Stomach smooth muscle (tissue), 2 donors: Measurements from ENCODE around the gene RPF1.
"Not testable (repeated sequence)": the region's sequence is repeated elsewhere in the genome, so short reads cannot be mapped to it uniquely, and the experiment has no call there.

Source experiments
- H3K27ac ChIP-seq: one replicate; pipeline ENCODE4 v1.7.0; 2013; ENCODE audit warnings: mild to moderate bottlenecking, low read length, inconsistent platforms
- H3K27me3 ChIP-seq, 2 donors: one replicate each; pipeline ENCODE4 v1.7.0; 2013; ENCODE audit warnings: low read length in 2 of 2; ENCODE audit not compliant: insufficient read depth in 2 of 2, control insufficient read depth in 1 of 2
- H3K36me3 ChIP-seq, 2 donors: one replicate each; pipeline ENCODE4 v1.7.0; 2013; ENCODE audit warnings: low read length in 2 of 2; ENCODE audit not compliant: control insufficient read depth in 2 of 2, insufficient read depth in 2 of 2
- H3K4me1 ChIP-seq: one replicate; pipeline ENCODE4 v1.7.0; 2013; ENCODE audit warnings: low read length; ENCODE audit not compliant: control insufficient read depth, insufficient read depth
- H3K4me3 ChIP-seq, 2 donors: one replicate each; pipeline ENCODE4 v1.7.0; 2013; ENCODE audit warnings: low read length in 2 of 2
- H3K9ac ChIP-seq, 2 donors: one replicate each; pipeline ENCODE4 v1.7.0; 2013; ENCODE audit warnings: low read length in 2 of 2, mild to moderate bottlenecking in 1 of 2
- H3K9me3 ChIP-seq, 2 donors: one replicate each; pipeline ENCODE4 v1.7.0; 2013; ENCODE audit warnings: low read length in 2 of 2; ENCODE audit not compliant: control insufficient read depth in 2 of 2
- donor health status: healthy.
- donor health status: Pancreatic carcinoma.

The RPF1 gene

GRCh38 chr1:84478876-84479868, at the start of gene RPF1:
Gene RPF1 (plus strand): TSS chr1:84479266. CDS start chr1:84479282, 16 bp downstream.
- Histone ChIP-seq H3K27me3 (peaks cover 0 to 2% of the 10 kb centered on the region in 2 donors), H3K9me3 (no peaks in the 10 kb centered on the region), H3K27ac (peak within 1 kb of the TSS; percentile 85), H3K9ac (peak within 1 kb of the TSS; percentile 83 to 95), H3K4me1 (peaks cover 10% of the 10 kb centered on the region), H3K36me3 (peaks cover 2 to 5% of the 10 kb centered on the region in 2 donors), H3K4me3 (peak within 1 kb of the TSS; percentile 88 to 100)

GRCh38 chr1:84430546-84430945, 48.5 kb upstream of the RPF1 start:
- Histone ChIP-seq H3K27me3 (no peaks in the 10 kb centered on the region), H3K36me3 (no peaks in the 10 kb centered on the region), H3K9ac (no peak overlapping the region), H3K4me1 (no peaks in the 10 kb centered on the region), H3K27ac (no peak overlapping the region), H3K4me3 (no peak overlapping the region), H3K9me3 (no peaks in the 10 kb centered on the region)

- no peaks in the 10 kb centered on the region for H3K4me1 ChIP-seq
- no peaks in the 10 kb centered on the region for H3K9me3 ChIP-seq
- no peaks in the 10 kb centered on the region for H3K36me3 ChIP-seq
- peak overlapping the region; percentile 60 to 67 for H3K4me3 ChIP-seq
- no peak overlapping the region for H3K27ac ChIP-seq
- peak overlapping the region; percentile 43 to 51 for H3K9ac ChIP-seq
- H3K27me3 ChIP-seq = no peaks in the 10 kb centered on the region
Measured at GRCh38 chr1:84433258-84434080, 45.6 kb upstream of the RPF1 start.

- Histone ChIP-seq H3K4me1 (no peaks in the 10 kb centered on the region), H3K9me3 (no peaks in the 10 kb centered on the region), H3K9ac (no peak overlapping the region), H3K4me3 (peak overlapping the region in 1 of 2 donors; percentile 67), H3K27me3 (no peaks in the 10 kb centered on the region), H3K36me3 (no peaks in the 10 kb centered on the region), H3K27ac (no peak overlapping the region)
Measured at GRCh38 chr1:84434081-84434769, 44.8 kb upstream of the RPF1 start.

GRCh38 chr1:84434801-84435549, 44.1 kb upstream of the RPF1 start:
- H3K4me3 ChIP-seq = no peak overlapping the region
- H3K36me3 ChIP-seq = no peaks in the 10 kb centered on the region
- no peak overlapping the region for H3K27ac ChIP-seq
- H3K4me1 ChIP-seq = no peaks in the 10 kb centered on the region
- H3K9ac ChIP-seq = no peak overlapping the region
- H3K9me3 ChIP-seq = no peaks in the 10 kb centered on the region
- no peaks in the 10 kb centered on the region for H3K27me3 ChIP-seq

GRCh38 chr1:84436876-84437655, 42.0 kb upstream of the RPF1 start:
- H3K36me3 ChIP-seq = no peaks in the 10 kb centered on the region
- H3K9me3 ChIP-seq = no peaks in the 10 kb centered on the region
- no peak overlapping the region for H3K27ac ChIP-seq
- no peak overlapping the region for H3K4me3 ChIP-seq
- H3K27me3 ChIP-seq = no peaks in the 10 kb centered on the region
- H3K9ac ChIP-seq = no peak overlapping the region
- H3K4me1 ChIP-seq = no peaks in the 10 kb centered on the region

- Histone ChIP-seq H3K9ac (no peak overlapping the region), H3K27me3 (no peaks in the 10 kb centered on the region), H3K4me3 (no peak overlapping the region)
Measured at GRCh38 chr1:84442256-84442655, 36.8 kb upstream of the RPF1 start.

GRCh38 chr1:84442747-84443646, 36.1 kb upstream of the RPF1 start:
- not testable (repeated sequence) for H3K9me3 ChIP-seq, H3K4me1 ChIP-seq, H3K27ac ChIP-seq, H3K4me3 ChIP-seq, H3K9ac ChIP-seq, H3K27me3 ChIP-seq, H3K36me3 ChIP-seq

More at GRCh38 chr1:84442256-84442655, 36.8 kb upstream of the RPF1 start:
- Histone ChIP-seq H3K36me3 (no peaks in the 10 kb centered on the region), H3K4me1 (no peaks in the 10 kb centered on the region), H3K9me3 (no peaks in the 10 kb centered on the region), H3K27ac (no peak overlapping the region)

GRCh38 chr1:84448704-84449103, 30.4 kb upstream of the RPF1 start:
- not testable (repeated sequence) for H3K4me1 ChIP-seq, H3K36me3 ChIP-seq, H3K27me3 ChIP-seq, H3K9me3 ChIP-seq, H3K9ac ChIP-seq, H3K27ac ChIP-seq, H3K4me3 ChIP-seq
